HG03354 (cell line): ENCODE results near the gene POT1.

Source experiments
- ATAC-seq: cut with Tn5 transposase; IDR thresholded peaks from one replicate; pipeline ENCODE4 v1.9.1; 2021; ENCODE audit warnings: mild to moderate bottlenecking; ENCODE audit not compliant: unreplicated experiment, poor library complexity, severe bottlenecking

POT1 gene

GRCh38 chr7:124813994-124814798, 115.4 kb downstream of the POT1 start:
- no peak for ATAC-seq

- ATAC-seq = no peak
These were observed 116.9 kb downstream of the POT1 start for GRCh38 chr7:124812764-124813163.

DNA sequence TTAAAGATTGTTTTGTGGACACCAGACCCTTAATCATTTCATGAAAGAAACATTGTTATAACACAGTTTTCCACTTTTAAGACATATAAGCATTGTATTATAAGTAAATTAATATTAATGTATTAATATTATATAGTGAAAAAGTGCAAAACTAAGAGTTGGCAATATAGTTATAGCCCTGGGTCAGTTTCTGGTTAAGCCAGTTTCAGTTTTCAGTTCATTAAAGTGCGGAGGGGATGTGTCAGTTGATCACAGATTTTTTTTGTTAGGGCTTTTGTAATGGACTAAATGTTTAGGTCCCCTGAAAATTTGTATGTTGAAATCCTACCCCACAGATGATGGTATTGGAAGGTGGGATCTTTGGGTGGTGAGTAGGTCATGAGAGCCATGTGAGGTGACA, 118.3 kb downstream of the POT1 start:
- ATAC-seq = no peak

- no peak for ATAC-seq
These were observed 119.0 kb downstream of the POT1 start for GRCh38 chr7:124810605-124811004.

GRCh38 chr7:124808206-124808605, 121.4 kb downstream of the POT1 start:
- no peak for ATAC-seq

DNA sequence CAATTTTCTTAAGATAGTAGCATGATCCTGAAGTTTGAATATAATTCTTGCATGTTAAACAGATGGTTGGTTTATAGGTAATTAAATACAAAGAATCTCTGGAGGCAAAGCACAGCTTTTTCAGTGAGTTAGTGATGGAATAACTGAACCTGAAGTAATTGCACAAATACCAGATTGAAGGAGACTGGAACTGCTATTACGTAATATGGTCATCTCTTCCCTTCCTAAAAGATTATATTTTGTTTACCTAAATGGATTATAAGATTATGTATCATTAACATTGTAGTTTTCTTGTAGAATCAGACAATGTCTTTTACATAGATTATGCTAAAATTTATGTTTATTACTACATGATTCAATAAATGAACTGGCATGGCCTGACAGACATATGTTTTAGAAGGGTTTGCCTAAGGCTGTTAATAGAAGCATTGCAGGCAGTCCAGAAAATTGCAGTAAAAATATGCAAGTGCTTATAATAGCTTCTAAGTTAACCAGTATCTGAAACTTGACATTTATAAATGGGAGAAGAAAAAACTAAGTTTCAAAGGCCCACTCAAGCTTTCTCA, 128.2 kb downstream of the POT1 start:
- ATAC-seq = no peak

GRCh38 chr7:124800386-124800785, 129.2 kb downstream of the POT1 start:
- ATAC-seq = no peak

GRCh38 chr7:124799448-124799847, 130.2 kb downstream of the POT1 start:
- ATAC-seq = no peak

DNA sequence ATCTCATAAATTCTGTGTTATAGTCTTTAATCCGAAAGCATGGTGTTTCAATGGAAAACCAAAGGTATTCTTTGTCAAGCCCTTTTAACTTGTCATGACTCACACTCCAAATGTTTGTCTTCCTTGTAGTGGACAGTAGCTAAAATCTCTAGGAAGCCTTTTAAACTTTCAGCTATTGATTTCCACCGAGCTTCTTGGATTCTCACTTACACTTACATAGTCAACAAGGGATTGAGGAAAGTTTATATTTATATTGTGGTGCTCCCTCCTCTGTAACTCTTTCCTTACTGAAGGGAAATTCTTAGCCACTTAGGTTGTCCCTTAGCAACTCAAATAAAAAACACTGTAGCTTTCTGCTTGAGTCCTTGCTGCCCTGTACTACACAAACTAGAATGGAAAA, 132.9 kb downstream of the POT1 start:
- no peak for ATAC-seq

DNA sequence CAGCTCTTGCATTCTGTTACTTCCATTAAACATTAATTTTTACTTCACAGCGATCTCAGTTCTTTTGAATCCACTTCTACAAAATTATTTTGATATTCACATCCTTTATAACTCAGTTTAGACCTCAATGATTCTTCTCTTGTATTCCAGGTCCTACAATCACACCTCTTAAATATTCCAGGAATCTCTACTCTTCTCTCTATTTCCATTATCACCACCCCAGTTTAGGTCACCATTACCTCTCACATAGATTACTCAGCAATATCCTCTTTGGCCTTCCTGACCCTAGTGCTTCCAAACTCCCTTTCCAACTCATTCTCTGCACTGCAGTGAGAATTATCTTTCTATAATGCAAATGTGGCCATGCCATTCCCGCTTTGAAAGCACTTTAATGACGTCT, 136.9 kb downstream of the POT1 start:
- ATAC-seq = no peak

- ATAC-seq = no peak
These were observed 137.6 kb downstream of the POT1 start for GRCh38 chr7:124792002-124792401.

- ATAC-seq = no peak
These were observed 138.2 kb downstream of the POT1 start for GRCh38 chr7:124791426-124791825.

DNA sequence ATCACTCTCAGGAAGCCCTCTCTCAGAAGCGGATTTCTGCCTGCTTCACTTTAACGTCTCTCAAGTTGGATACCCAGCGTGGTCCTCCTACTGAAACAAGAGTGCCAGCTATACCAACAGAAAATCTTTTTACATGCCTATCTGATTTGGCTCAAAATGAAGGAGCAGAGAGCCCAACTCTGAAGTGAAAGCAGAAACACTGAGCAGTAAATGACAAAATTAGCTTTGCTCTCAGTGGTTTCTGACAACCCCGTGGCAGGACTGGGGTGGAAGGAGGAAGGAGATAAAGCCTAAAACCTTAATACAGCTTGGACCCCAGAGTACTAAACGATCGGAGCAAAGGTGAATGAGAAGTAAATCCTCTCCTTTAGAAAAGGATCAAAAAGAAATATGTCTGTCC, 139.0 kb downstream of the POT1 start:
- ATAC-seq = no peak

- ATAC-seq = no peak
These were observed 143.6 kb downstream of the POT1 start for GRCh38 chr7:124785994-124786393.

- peak; percentile 90 for ATAC-seq
These were observed 144.5 kb downstream of the POT1 start for GRCh38 chr7:124784879-124785818.

DNA sequence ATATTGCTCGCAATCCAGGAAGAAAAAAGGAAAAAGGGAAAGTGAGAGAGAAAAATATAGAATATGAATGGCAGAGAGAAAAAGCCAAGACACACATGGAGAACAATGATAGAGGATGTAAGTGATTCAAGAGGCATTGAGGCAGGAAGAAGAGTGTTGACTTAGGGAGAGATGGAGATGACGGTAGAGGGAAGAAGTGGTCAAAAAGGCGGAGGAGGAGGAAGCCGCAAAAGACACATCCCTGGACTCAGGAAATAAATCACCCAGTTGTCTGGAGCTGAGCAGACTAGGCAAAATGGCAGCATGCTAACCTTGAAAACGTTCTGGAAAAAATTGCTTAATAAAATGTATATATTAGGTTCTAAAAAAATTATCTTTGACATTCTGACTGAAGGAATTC, 146.4 kb downstream of the POT1 start:
- no peak for ATAC-seq

DNA sequence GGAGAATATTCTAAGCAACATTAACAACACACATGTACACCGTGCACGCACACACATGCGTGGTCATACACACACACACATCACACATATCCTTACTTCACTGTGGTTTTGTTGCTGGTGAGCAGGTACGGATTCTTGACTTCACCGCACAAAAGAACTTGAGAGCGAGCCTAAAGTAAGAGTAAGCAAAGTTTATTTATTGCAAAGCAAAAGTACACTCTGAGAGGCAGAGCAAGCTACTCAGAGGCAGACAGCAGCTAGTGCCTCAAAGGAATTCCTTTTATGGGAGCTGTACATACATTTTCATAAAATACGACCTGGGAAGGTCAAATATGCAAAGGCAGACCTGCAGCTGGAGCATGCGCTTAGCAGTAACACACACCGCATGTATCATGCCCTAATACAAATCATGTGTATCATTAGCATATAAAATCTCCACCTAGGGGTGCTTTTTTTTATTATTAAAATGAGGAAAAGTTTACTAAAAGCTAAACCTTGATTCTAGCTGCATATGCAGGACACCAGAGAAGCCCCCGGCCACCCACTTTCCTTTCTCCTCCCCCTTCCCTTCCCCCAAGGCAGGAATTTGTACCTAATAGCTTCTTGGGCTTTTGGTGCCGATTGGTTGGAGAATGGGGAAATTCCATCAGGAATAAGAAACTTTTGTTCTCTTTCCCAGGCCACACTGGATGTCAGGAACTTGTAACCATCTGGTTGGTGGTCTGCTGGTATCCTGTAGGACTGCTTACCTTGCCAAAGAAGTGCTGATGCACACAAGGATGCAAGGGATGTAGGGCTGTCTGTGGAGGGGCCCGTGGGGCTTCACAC, 147.5 kb downstream of the POT1 start:
- no peak for ATAC-seq

- ATAC-seq = no peak
These were observed 148.2 kb downstream of the POT1 start for GRCh38 chr7:124781418-124781817.

GRCh38 chr7:124780608-124781007, 149.0 kb downstream of the POT1 start:
- no peak for ATAC-seq

- ATAC-seq = no peak
These were observed 149.6 kb downstream of the POT1 start for GRCh38 chr7:124780056-124780455.
